Hematopoietic multipotent progenitor cell treated with erythropoietin and hydrocortisone succinate and interleukin-3 and kit ligand, for 17 days (in vitro differentiated cells): Measurements from ENCODE around the gene MRPL44.

Source experiments
- DNase-seq: peaks from one replicate; pipeline ENCODE4 v3.0.0-alpha.2; 2015; ENCODE audit warnings: low spot score

MRPL44 gene

DNA sequence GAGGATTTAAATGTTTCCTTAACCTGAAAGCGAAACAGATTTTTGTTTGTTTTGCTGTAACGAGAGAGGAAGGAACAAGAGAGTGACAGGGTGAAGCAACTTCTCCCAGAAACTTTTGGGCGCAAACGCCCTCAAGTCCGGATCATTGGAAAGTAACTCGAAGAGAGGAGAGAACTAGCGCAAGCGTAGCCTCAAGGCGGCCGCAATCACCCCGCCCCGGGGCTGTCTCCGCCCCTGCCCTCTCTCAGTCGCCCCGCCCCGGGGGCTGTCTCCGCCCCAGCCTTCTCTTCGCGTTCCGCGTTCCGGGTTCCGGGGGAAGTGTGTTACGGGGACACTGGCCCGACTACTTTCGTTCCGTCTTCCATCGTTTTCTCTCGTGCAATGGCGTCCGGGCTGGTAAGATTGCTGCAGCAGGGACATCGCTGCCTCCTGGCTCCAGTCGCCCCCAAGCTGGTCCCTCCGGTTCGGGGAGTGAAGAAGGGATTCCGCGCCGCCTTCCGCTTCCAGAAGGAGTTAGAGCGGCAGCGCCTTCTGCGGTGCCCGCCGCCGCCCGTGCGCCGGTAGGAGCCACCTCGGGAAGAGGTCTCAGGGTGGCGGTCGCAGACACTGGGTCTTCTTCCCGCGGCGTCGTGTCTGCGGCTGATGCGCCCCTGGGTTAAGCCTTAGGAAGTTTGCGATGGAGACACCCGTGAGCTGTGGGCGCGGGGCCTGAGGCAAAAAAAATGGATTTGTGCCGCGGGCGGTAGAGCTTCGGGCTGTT lies at the start of gene MRPL44:
Gene MRPL44 (plus strand): TSS at position 372 of the 760 bp plus-strand sequence. CDS start 10 bp downstream, at position 382.
- peak; percentile 95 for DNase-seq

DNA sequence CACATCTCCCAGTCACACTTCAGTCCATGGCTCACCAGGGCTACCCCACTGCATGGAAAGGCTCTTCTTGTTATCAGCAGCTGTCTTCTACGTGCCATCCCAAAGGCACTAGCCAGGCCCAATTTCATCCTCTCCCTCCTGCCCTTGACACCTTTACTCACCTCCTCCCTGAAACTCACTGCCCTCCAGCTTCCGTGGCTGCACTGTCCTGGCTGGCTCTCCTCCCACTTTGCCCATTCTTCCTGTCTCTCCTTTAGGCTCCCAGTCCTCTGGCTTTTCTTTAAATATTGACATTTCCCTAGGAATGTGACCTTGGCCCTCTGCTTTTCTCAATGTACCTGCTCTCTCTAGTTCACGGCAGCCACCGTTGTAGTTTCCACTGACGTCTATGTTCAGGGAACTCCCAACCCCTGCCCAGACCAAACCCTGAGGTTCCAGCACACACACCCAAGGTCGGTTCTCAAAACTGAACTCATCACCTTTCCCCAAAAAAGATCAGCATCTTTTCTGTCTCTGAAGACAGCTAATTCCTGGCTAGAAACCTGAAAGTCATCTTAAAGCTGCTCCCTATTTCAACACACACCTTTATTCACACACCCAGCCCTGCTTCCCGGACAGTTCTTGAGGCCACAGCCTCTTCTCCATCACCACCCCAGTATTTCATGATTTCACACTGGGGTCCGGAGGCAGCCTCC lies 48.8 kb upstream of the MRPL44 start:
- DNase-seq, result no peak

DNA sequence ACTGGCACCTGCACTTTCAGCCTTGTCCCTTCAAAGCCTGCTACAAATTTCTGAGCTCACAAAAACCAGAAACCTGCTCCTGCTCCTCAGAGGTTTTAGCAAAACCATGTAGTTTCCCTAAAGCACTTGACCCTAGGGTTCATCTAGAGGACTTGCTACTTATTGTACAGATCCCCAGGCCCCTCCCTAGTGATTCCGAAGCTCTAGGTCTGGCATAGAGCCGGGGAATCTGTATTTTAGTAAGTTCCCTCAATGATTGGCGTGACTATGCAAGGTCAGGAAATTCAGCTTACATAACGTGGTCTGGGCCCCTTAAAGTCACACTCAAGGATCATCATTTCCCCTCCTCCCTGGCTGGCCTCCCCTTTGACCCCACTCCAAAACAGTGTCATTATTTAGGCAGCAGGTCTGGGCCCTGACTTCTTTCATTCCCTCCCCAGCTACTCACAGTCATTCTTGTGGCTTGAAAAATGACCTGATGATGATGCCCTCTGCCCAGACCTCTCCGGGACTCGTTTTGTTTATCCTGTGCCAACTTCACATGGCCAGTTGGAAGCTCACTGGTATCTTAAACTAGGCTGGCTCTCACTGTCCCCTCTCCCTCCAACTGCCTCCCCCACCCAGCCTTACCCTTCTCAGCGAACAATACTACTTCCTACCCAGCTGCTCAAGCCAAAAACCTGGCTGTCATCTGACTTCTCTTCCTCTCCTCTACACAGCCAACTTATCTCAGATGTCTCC lies 48.1 kb upstream of the MRPL44 start:
- DNase-seq, result no peak

DNA sequence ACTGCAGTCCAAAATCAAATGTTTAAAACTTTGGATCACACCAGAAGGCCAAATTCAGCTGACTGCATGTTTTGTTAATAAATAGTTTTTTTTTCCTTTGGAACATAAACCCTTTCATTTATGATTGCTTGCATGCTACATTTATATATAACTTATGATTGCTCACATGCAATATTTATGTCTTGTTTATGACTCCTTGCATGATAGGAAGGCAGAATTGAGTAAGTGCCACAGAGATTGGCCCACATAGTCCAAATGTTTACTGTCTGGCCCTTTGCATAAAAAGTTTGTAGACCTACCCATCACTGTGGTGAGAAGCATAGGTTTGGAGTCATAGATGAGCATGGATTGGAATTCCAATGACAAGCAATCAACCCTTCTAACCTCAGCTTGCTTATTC lies 42.9 kb upstream of the MRPL44 start:
- DNase-seq, result no peak

DNA sequence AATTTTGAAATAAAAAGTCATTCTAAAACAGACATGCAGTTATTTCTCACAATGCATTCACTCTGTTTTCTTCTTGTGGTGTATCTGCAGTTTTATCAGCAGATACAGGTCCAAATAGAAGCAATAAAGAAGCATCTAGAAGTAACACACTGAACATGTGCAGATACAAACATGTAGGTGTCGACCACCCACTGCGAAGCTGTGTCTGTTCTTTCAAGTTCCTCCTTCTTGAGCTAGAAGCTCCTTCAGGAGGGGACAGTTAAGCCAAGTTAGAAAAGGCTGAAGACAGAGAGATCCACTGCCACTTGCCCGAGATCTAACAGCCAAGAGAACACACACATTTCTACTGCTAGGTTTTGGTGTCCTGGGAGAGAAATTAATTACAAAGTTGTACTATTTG lies 42.2 kb upstream of the MRPL44 start:
- no peak for DNase-seq

DNA sequence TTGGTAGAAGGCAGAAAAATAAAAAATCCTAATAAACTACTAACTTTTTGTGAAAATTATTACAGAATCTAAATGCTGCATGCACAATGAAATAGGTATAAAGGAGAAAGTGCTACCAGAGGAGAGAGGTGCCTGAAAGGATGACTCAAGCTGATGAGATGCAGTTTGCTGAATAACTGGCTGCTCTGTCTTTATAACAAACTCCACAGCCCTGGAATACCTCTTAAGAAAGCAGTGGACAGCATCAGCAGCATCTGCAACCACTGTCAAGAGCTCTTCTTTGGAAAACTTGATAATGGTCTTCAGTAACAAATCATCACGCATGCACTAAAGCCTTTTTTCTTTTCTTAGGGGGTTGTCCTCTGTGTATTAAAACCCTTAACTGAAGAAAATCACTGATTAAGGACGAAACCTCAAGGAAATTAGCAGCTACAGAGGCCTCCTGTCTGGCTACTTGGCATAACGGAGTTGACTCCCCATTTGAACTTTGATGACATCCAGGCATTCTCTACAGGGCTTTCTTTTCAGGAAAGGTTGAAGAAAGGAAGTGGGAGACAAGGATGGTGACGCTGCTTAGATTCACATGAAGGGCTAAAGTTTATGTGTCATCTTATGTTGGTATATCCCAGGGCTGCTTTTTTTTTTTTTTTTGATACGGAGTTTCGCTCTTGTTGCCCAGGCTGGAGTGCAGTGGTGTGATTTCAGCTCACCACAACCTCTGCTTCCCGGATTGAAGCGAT lies 40.9 kb upstream of the MRPL44 start:
- no peak for DNase-seq

DNA sequence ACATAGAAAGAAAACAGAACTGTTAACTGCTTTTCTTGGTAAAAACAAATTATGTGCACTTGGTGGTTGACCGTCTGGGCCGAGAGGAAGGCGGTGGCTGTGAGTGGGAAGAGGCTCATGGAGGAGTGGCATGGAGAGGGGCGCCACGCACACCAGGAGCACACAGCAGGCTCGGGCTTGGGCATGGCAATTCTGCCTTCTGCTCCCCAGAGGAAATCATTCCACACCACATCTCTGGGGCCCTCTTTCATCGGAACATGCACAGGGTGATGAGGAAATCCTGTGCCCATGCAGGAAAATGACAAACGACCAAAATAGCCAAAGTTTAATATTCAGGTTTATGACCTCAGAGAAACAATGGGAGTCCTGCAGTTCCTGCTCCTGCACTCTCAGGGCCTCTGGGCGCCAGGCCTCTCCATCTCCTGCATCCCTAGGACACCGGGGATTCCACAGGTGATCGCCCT lies 38.6 kb upstream of the MRPL44 start:
- DNase-seq, result no peak

DNA sequence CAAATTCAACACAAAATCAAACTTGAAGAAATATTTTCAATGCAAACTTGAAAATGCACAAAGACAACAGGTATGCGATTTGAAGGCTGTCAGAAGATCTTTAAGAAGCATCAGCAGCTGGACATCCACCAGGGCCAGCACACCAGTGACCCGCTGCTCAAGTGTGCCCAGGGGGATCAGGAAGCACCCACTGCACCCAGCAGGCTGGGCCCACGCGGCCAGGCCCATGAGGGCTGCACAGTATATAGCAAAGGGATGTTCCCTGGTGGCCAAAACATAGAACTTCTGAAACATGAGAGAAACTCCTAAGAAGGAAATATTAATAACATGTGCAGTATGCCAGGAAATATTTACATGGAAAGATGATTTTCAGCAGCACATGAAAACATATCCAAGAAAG lies 37.2 kb upstream of the MRPL44 start:
- DNase-seq, result no peak

DNA sequence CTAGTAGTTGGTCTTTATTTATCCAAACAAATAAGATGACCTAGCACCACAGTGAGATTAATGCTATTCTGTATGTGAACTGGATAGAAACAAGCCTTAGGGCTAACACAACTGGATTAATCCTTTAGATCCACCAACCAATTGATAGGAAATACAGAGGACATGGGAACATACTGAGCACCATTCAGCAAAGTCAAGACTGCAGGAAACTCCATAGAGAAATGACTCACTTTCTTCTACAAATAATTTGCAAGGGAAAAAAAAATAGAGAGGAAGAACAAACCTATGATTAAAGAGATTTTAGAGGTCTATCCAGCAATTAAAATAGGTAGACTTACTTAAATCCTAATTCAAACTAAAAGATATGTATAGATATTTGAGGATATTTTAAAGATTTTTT lies 36.1 kb upstream of the MRPL44 start:
- DNase-seq, result no peak

DNA sequence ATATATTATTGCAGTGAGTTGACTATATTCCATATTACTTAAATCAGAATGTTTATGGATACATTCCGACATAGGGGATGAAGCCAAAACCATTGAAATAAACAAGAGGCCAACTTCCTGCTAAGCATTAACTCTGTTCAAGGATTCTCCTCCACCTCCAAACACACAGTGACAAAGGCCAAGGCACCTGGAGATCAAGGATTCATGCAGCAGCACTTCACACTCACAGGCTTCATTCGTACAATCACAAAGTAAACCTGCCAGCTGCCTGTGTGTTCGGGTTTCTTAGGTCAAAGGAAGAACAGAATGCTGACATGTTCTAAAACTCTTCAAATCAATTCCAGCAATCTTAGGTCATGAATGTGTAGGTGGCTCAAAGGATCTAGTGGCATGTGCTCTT lies 35.0 kb upstream of the MRPL44 start:
- no peak for DNase-seq

DNA sequence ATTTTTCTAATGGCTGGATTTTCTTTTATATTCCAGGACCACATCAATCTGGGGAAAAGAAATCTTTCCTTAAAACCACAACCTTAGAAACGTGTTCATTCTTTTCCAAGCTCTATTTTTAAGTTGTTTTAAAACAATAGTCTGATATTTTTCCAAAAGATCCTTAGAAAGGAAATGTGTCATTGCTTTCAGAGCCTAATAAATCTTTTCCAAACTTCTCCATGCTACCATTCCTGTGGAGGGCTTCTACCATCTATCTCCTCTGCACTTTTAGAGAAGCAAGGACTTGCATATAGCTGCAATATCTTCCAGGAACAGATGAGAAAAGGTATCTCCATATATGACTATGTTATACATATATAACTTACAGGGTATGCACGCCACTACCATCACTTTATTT lies 33.3 kb upstream of the MRPL44 start:
- no peak for DNase-seq

DNA sequence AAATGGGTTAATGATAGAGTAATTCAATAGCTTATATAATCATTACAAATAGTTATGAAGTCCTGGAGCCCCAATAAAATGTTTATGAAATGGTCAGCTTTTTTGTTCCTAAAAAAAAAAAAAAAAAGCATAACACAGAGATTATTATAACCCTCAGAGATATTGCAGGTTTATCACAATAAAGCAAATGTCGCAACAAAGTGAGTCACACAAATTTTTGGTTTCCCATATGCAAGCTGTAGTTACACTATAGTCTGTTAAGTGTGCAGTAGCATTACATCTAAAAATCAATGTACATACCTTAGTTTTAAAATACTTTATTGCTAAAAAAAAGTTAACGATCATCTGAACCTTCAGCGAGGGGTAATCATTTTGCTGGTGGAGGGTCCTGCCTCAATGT lies 32.2 kb upstream of the MRPL44 start:
- no peak for DNase-seq

DNA sequence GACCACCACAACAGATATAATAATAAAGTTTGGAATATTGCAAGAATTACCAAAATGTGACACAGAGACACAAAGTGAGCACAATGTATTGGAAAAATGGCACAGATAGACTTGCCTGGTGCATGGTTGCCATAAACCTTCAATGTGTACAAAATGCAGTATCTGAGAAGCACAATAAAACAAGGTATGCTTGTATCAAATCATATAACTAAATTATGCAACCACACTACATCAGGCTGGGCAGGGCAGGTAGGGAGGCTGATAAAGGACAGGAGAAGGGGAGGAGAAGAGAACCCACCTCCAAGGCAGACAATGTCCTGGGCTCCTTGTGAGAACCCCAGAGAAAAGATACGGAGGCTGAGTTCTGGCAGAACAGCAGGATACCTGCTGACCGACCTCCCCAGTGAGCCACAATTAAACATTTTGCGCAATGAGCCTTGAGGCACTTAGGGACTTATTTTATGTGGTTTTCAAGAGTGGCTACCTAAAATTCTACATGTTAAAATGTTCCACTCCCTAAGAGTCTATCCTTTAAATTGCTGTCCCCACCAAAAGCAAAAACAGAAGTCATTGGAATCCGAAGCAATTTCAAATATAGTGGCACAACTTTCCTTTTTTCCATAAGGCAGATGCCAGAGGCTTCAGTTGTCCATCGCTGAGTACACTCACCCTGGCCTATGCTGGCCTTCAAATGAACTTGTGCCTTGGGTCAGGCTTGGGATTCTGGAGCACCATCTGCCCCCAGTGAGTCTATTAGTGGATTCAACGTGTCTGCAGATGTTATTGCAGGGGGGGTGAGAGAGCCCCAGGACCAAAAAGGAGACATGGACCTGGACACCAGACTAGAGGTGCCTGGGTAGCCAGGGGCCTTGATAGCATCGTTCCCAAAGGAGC lies 28.9 kb upstream of the MRPL44 start:
- DNase-seq, result no peak

DNA sequence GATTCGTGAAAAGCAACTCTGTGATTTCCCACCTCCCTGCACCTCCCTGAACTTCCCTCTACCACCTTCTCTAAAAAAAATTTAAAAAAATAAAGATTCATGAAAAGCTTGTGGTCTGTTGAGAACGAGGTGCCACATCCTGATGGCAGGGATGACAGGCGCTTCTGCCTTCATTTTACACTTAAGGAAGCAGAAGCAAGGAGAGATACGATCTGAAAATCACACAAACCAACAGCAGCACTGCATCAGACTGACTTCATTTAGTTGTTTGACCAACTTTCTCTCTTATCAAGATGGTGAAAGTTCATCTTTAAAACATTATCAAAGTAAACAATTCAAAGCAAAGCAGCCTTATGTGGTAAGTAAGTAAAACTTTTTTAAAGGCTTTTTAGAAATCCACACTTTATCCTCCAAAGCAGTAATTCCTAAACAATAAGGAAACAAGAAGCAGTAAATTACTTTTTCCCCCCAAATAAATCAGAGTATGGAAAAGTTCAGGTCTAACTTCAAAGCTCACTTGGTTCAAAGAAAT lies 27.6 kb upstream of the MRPL44 start:
- no peak for DNase-seq

DNA sequence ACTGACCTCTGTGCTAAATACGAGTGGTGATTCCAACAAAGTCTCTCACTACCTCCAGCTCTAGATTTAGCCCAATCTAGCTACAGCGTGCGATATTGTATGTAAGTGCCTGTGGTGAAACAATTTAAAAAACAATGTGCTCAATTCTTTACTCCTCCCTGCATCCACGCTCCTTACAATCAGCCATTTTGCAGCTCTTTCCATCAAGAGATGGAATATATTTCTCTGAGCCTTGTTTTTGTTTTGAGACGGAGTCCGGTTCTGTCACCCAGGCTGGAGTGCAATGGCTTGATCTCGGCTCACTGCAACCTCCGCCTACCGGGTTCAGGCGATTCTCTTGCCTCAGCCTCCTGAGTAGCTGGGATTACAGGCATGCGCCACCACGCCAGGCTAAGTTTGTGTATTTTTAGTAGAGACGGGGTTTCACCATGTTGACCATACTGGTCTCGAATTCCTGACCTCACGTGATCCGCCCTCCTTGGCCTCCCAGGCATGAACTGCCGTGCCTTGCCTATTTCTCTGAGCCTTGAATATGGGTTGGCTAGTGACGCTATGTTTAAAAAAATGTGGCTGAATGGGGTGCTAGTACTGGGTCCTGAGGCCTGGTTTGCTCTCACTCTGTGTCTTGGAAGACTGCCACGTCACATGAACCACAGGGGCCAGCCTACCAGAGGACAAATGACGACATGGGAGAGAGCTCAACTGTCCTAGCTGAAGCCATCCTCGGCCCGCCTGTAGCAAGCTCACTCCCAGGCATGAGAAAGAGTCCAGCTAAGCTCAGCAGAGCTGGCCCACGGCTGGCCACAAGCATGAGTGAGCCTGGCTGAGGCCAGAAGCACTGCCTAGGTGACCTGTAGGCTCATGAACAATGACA lies 26.9 kb upstream of the MRPL44 start:
- DNase-seq, result no peak

DNA sequence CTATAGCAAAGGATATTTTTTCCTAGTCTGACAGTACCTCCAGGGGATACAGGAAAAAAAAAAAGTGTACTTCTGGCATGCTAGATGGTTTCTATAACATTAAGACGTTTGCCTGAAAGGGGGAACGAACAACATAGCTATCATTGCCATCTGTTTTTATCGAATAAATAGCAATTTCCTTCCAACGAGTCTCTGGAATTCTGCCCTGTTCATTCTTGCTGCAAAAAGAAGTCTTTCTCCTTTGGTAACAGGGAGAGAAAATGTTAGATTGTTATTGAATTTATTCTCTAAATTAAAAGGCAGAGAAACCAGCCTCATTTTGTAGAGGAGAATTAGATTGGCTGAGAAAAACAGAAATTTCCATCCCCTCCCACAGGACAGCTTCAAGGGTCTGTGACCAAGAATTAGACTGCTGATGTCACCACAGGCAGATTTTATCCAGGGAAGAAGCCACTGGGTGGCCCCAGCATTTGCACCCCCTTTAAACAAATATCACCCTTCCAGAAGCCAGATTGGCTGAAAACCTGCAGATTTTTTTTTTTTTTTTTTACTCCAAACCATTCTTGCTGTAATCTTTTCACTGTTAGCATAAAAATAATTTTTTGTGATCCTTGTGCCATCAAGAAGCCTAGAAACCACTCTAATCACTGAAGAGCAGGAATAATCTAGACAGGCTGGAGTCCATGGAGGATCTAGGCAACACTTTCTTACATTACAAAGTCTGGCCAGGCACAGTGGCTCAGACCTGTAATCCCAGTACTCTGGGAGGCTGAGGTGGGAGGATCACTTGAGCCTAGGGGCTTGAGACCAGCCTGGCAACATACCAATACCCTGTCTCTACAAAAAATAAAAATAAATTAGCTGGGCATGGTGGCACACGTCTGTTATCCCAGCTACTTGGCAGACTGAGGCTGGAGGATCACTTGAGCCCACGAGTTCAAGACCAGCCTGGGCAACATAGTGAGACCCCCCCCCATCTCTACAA lies 24.2 kb upstream of the MRPL44 start:
- no peak for DNase-seq

DNA sequence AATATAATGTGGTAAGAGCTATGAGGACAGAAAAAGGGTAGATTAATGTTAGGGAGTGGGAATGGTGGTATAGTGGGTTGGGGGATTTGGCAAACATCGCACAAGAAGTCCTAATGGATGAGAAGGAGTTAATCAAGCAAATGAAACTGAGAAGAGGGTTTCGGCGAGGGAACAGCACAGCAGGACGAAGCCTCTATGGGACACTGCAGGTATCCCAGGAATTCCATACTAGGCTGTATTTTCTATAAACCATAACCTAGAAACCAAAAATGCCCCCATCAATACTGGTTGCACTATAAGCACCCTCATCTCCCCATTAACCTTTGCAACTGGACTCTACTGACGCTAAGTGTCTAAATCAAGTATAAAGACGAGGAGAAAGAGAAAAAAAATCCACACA lies 22.4 kb upstream of the MRPL44 start:
- no peak for DNase-seq

DNA sequence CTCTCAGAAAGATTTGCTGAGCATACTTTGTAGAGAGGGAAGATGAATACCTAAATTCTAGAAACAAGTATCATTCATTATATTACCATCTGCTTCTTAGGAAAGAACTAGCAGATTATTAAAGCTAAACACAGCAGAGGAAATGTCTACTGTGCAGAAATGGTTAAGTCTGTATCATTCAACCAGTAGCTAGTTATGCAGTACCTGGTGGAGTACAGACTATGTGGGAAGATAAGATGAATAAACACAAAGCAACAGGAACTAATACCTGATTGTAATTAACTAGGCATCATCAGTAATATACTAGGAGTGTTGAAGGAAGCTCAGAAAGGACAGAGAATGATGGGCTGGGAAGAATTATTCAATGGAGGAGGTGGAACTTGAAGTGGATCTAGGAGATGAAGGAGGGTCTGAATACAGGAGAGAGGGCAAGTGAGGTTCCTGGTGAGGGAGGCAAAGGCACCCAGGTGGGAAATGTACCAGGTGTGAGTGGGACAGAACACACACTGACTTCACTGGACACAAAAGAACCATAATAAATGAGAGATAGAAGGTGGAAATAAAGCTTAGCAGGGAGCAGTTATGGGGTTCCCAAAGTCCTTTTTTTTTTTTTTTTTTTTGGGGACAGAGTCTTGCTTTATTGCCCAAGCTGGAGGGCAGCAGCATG lies 21.7 kb upstream of the MRPL44 start:
- DNase-seq, result no peak
